Measurements from ENCODE around the gene MASP2. TPM values are rescaled to one million over a fixed set of nuclear protein-coding genes. Genes with fewer than 3 reads are reported as not detected.

The MASP2 gene
- total and polyA plus RNA-seq, 10 of the 15 experiments (the other 5 are each of a cell fraction or from before 2014, with no cell fraction given) = 0.04 to 0.21 (median 0.06) TPM; not detected in 7

- in situ Hi-C loops (cut with MboI) = no loop called here
- Histone ChIP-seq H3K9ac (ENCODE audit: control insufficient read depth, insufficient read depth, low read length) (no peak overlapping the region), H3K79me2 (ENCODE audit: control insufficient read depth, insufficient read depth, low read length) (peaks cover 10% of the 10 kb centered on the region), H3K27ac (ENCODE audit: control insufficient read depth, insufficient read depth) (no peak overlapping the region), H3K4me3 (no peak overlapping the region), H3K36me3 (ENCODE audit: control insufficient read depth in 2 of 2, insufficient read depth in 2 of 2, low read length in 1 of 2) (peaks cover 28 to 31% of the 10 kb centered on the region in 2 experiments), H3K27me3 (replicated peaks in 1 of 2; ENCODE audit: control insufficient read depth in 2 of 2, insufficient read depth in 2 of 2, low read length in 1 of 2) (no peaks in the 10 kb centered on the region), H3K4me1 (ENCODE audit: control insufficient read depth, insufficient read depth, low read length) (peaks cover 26% of the 10 kb centered on the region), H3K4me2 (ENCODE audit: control insufficient read depth, insufficient read depth) (no peak overlapping the region), H2AFZ (ENCODE audit: control insufficient read depth, low read depth, low read length) (no peak overlapping the region), H3K9me3 (replicated peaks; ENCODE audit: control insufficient read depth, insufficient read depth, low read length) (no peaks in the 10 kb centered on the region; the same call in 2 of the 3 replicates), H4K20me1 (ENCODE audit: control insufficient read depth, insufficient read depth) (no peaks in the 10 kb centered on the region)
- ChIA-PET RAD21 (ENCODE audit: unreplicated experiment) (interaction anchor here (0.6 kb wide), 1 partner anchor 27 kb away, joined by 3 read pairs; no protein-coding TSS in a partner anchor), SMC1A (ENCODE audit: uncharacterized antibody, unreplicated experiment) (interaction anchor here (2.4 kb wide), 1 partner anchor 28 kb away, joined by 9 read pairs; no protein-coding TSS in a partner anchor), POLR2A (no interaction called here), CTCF (interaction anchor here (1.2 to 1.3 kb wide), 3 partner anchors 28 to 576 kb away, joined by 3 to 4 read pairs (median 3); no protein-coding TSS in a partner anchor)
- WGBS (ENCODE audit: insufficient coverage, insufficient replicate concordance, low lambda C conversion rate, missing lambda C conversion rate) = 90% methylated on average over 1 of the region's 1 CpG
- FAIRE-seq (no peak), DNase-seq (ENCODE audit: low read depth, low spot score) (no peak), ATAC-seq (no peak)
- TF ChIP-seq SUZ12 (IDR thresholded peaks at IDR 0.05; ENCODE audit: unreplicated experiment) = no peak
- TF ChIP-seq PAX5 (IDR thresholded peaks at IDR 0.05; ENCODE audit: borderline replicate concordance, low read depth, low read length) = no peak
- TF ChIP-seq EP300 (IDR thresholded peaks at IDR 0.05; ENCODE audit: borderline replicate concordance in 1 of 2, control insufficient read depth in 1 of 2, low read depth in 2 of 2, low read length in 2 of 2) = no peak
- TF ChIP-seq CBFB (IDR thresholded peaks at IDR 0.05; ENCODE audit: low read depth) = no peak
- TF ChIP-seq TCF3 (IDR thresholded peaks at IDR 0.05; ENCODE audit: borderline replicate concordance, insufficient read depth, low read depth, low read length) = no peak
- no peak for TF ChIP-seq CBX5 (IDR thresholded peaks at IDR 0.05; ENCODE audit: low read depth)
- no peak for TF ChIP-seq PRDM15 (CRISPR knock-in tag; IDR thresholded peaks at IDR 0.05)
- no peak for TF ChIP-seq ATF3 (IDR thresholded peaks at IDR 0.05; ENCODE audit: borderline replicate concordance, extremely low read depth, low read depth, low read length)
- no peak for TF ChIP-seq ZNF622 (IDR thresholded peaks at IDR 0.05)
- TF ChIP-seq IRF4 (IDR thresholded peaks at IDR 0.05; ENCODE audit: low read depth, low read length) = no peak
- TF ChIP-seq HDAC2 (IDR thresholded peaks at IDR 0.05) = no peak
- no TSS peak for BruUV-seq (replicated peaks)
- intact Hi-C loops (cut with micrococcal nuclease; ENCODE audit: unreplicated experiment) = no loop called here
These were observed 18.8 kb upstream of the MASP2 start for GRCh38 chr1:11065796-11066195.

Data from GM12878 (cell line).